HepG2 (cell line): Measurements from ENCODE around the gene COMMD3. TPM values are rescaled to one million over a fixed set of nuclear protein-coding genes. Genes with fewer than 3 reads are reported as not detected.

Experiments used
- polyA plus RNA-seq, 8 experiments: library from polyadenylated mRNA; depleted of rRNA in 3 of 8; stranded (reverse) in 7 of 8; unstranded in 1 of 8; fragments of >200 nt; fragmentation: Illumina TruSeq in 4 of 8; extraction: Trizol in 4 of 8; gene quantifications; 2 replicates each; pipeline versions ENCODE4 v1.2.1 to v1.2.3, GENCODE V29; 2011 to 2016; ENCODE audit warnings: low read depth in 4 of 8, missing spikeins in 1 of 8, mixed read lengths in 1 of 8; ENCODE audit not compliant: insufficient read depth in 1 of 8
- small RNA-seq, 3 experiments: library from RNA; depleted of rRNA; stranded (forward); fragments of <200 nt; gene quantifications; one replicate each; pipeline ENCODE3, GENCODE V24; 2012; ENCODE audit warnings: low read depth in 2 of 3, low replicate concordance in 1 of 3; ENCODE audit not compliant: insufficient read length in 3 of 3, insufficient read depth in 2 of 3
- total RNA-seq, 5 experiments: library from RNA; depleted of rRNA; stranded (reverse); fragments of >200 nt; fragmentation: Illumina TruSeq; extraction: Trizol; gene quantifications; 2 replicates each; pipeline ENCODE4 v1.2.3, GENCODE V29; 2016; ENCODE audit warnings: low read depth in 1 of 5

Gene COMMD3
- total and polyA plus RNA-seq, 2 of the 13 experiments (the other 11 are each of a cell fraction or from before 2014, with no cell fraction given): 38.7 to 54.4 TPM

Small RNAs within 50 kb of the gene (small RNA-seq; reads per million reads assigned to genes)
- 0 reads per million in 3 experiments for gene AL158211.3

Other genes starting within 250 kb of the COMMD3 start
- not detected in 2 replicates for gene EBLN1, start 98.4 kb upstream of the COMMD3 start, total RNA-seq (2016; rRNA removed; fragmentation: Illumina TruSeq; extraction: Trizol)
- gene EBLN1, start 98.4 kb upstream of the COMMD3 start, polyA plus RNA-seq (2011; rRNA removed): not detected in 2 replicates
- 44.0 and 46.3 TPM in 2 replicates for gene BMI1, start 4.7 kb downstream of the COMMD3 start, total RNA-seq (2016; rRNA removed; fragmentation: Illumina TruSeq; extraction: Trizol)
- 28.0 and 30.5 TPM in 2 replicates for gene BMI1, start 4.7 kb downstream of the COMMD3 start, polyA plus RNA-seq (2011; rRNA removed)
- gene SPAG6, start 29.1 kb downstream of the COMMD3 start, total RNA-seq (2016; rRNA removed; fragmentation: Illumina TruSeq; extraction: Trizol): not detected in 2 replicates
- not detected in 2 replicates for gene SPAG6, start 29.1 kb downstream of the COMMD3 start, polyA plus RNA-seq (2011; rRNA removed)